H1 (cell line): Measurements from ENCODE around the gene SPG7. TPM values are rescaled to one million over a fixed set of nuclear protein-coding genes. Genes with fewer than 3 reads are reported as not detected.

Experiments used
- BACH1 ChIP-seq: IDR thresholded peaks from 2 replicates; pipeline ENCODE4 v1.6.1; 2012; ENCODE audit warnings: low read length, improper control_type of control experiment
- CHD7 ChIP-seq: fragments of 300-600 bp; sonication (generic); IDR thresholded peaks from 2 replicates; pipeline ENCODE4 v1.7.1; 2012; ENCODE audit warnings: low read length, moderate library complexity, mild to moderate bottlenecking, inconsistent platforms; ENCODE audit not compliant: insufficient replicate concordance
- EZH2 ChIP-seq: fragments of 200-600 bp; sonication (generic); IDR thresholded peaks from 2 replicates; pipeline ENCODE4 v1.7.1; 2012; ENCODE audit warnings: low read depth, mild to moderate bottlenecking, moderate library complexity, low read length, inconsistent platforms; ENCODE audit not compliant: severe bottlenecking
- KDM4A ChIP-seq: IDR thresholded peaks from one replicate; pipeline ENCODE4 v1.7.1; 2012; ENCODE audit warnings: low read depth, mild to moderate bottlenecking, moderate library complexity, low read length, inconsistent platforms; ENCODE audit not compliant: severe bottlenecking
- PHF8 ChIP-seq: fragments of 200-600 bp; sonication (generic); conservative IDR thresholded peaks from 2 replicates; pipeline ENCODE4 v1.7.1; 2012; ENCODE audit warnings: low read depth, mild to moderate bottlenecking, inconsistent platforms, low read length, moderate library complexity
- POLR2AphosphoS5 ChIP-seq: IDR thresholded peaks from 2 replicates; pipeline ENCODE4 v1.6.1; 2011; ENCODE audit warnings: low read depth, low read length
- RBBP5 ChIP-seq: IDR thresholded peaks from 2 replicates; pipeline ENCODE4 v1.7.1; 2012; ENCODE audit warnings: low read depth, mild to moderate bottlenecking, inconsistent platforms, low read length, moderate library complexity, borderline replicate concordance
- SIN3A ChIP-seq, 2 experiments: IDR thresholded peaks in 1 of 2; conservative IDR thresholded peaks in 1 of 2; 2 replicates each; pipeline ENCODE4 v1.6.1; 2011 to 2012; ENCODE audit warnings: low read length in 2 of 2, improper control_type of control experiment in 1 of 2, low read depth in 1 of 2, mild to moderate bottlenecking in 1 of 2
- TAF7 ChIP-seq: optimal IDR thresholded peaks from 2 replicates; pipeline ENCODE3; 2011; ENCODE audit warnings: low read depth, mild to moderate bottlenecking, inconsistent platforms, low read length, moderate library complexity, borderline replicate concordance
- polyA plus RNA-seq, 7 experiments: library from polyadenylated mRNA; depleted of rRNA in 3 of 7; stranded (reverse) in 5 of 7; unstranded in 2 of 7; fragments of >200 nt in 5 of 7; fragments of 200-250 nt in 2 of 7; gene quantifications; 1 replicate in 5 of 7; 2 replicates in 1 of 7; 4 replicates in 1 of 7; pipeline versions ENCODE4 v1.2.1 to v1.2.3, GENCODE V29; 2011 to 2013; ENCODE audit warnings: missing spikeins in 2 of 7, mixed read lengths in 2 of 7
- total RNA-seq: library from RNA; stranded (reverse); fragmentation: NEBNext Ultra II Directional; extraction: Animal tissue kit (Norgen Biotek cat#: 25700); gene quantifications from 2 replicates; pipeline ENCODE4 v1.2.1, GENCODE V29; 2021

SPG7 gene
- total and polyA plus RNA-seq, 2 of the 8 experiments (the other 6 are each of a cell fraction or from before 2014, with no cell fraction given) = 72.1 to 113 TPM

GRCh38 chr16:89489040-89489897 is 18.9 kb upstream of the SPG7 start (continued):
- TF ChIP-seq PHF8 (0 out of 2 replicates have a peak, but pooled peaks have one; percentile 14), EZH2 (no peak), CHD7 (no peak), RBBP5 (no peak), TAF7 (no peak), KDM4A (no peak), BACH1 (no peak), POLR2AphosphoS5 (peak; percentile 73), SIN3A (conservative IDR thresholded peaks at IDR 0.05 in 1 of 2, IDR thresholded peaks at IDR 0.05 in 1 of 2; ENCODE audit: low read depth in 1 of 2, low read length in 2 of 2) (peak in 1 of 2 experiments; percentile 73; a peak in 2 of 4 replicates)
